GM18505 (cell line): Measurements from ENCODE around the gene CFAP58.
A peak's percentile ranks its signal among the peaks of the same experiment; 100 is the strongest.

Experiments
- ATAC-seq: cut with Tn5 transposase; IDR thresholded peaks from one replicate; pipeline ENCODE4 v1.9.1; 2021; ENCODE audit not compliant: unreplicated experiment
- POLR2A ChIP-seq: IDR thresholded peaks from 4 replicates; pipeline ENCODE4 v1.6.1; 2011; ENCODE audit warnings: borderline replicate concordance; ENCODE audit not compliant: insufficient read depth, insufficient read length; ENCODE audit errors: extremely low read depth

Gene CFAP58

GRCh38 chr10:104391150-104391968 is 37.7 kb downstream of the CFAP58 start:
- TF ChIP-seq POLR2A = no peak
- ATAC-seq = no peak

GRCh38 chr10:104391969-104392296 is 38.3 kb downstream of the CFAP58 start:
- no peak for TF ChIP-seq POLR2A
- ATAC-seq = no peak

- no peak for ATAC-seq
- TF ChIP-seq POLR2A = no peak
Observed at GRCh38 chr10:104393387-104393786, 39.8 kb downstream of the CFAP58 start.

- TF ChIP-seq POLR2A = no peak
- no peak for ATAC-seq
Observed at GRCh38 chr10:104396581-104396980, 42.9 kb downstream of the CFAP58 start.

GRCh38 chr10:104403636-104404035 is 50.0 kb downstream of the CFAP58 start:
- ATAC-seq = no peak
- TF ChIP-seq POLR2A = no peak

- ATAC-seq = no peak
- TF ChIP-seq POLR2A = no peak
Observed at GRCh38 chr10:104406715-104407650, 53.4 kb downstream of the CFAP58 start.

GRCh38 chr10:104413528-104413927 is 59.9 kb downstream of the CFAP58 start:
- no peak for TF ChIP-seq POLR2A
- ATAC-seq = no peak

GRCh38 chr10:104415526-104416165 is 62.0 kb downstream of the CFAP58 start:
- no peak for TF ChIP-seq POLR2A
- ATAC-seq = no peak

- ATAC-seq = no peak
- TF ChIP-seq POLR2A = no peak
Observed at GRCh38 chr10:104416851-104417250, 63.2 kb downstream of the CFAP58 start.

- no peak for TF ChIP-seq POLR2A
- no peak for ATAC-seq
Observed at GRCh38 chr10:104417637-104418292, 64.1 kb downstream of the CFAP58 start.

GRCh38 chr10:104424719-104425118 is 71.1 kb downstream of the CFAP58 start:
- TF ChIP-seq POLR2A = no peak
- ATAC-seq = peak; percentile 91

GRCh38 chr10:104427989-104428388 is 74.4 kb downstream of the CFAP58 start:
- no peak for ATAC-seq
- no peak for TF ChIP-seq POLR2A

GRCh38 chr10:104429846-104430245 is 76.2 kb downstream of the CFAP58 start:
- ATAC-seq = no peak
- TF ChIP-seq POLR2A = no peak
